Left cardiac atrium (tissue), 2 donors: ENCODE data around the gene MPHOSPH8. TPM values are rescaled to one million over a fixed set of nuclear protein-coding genes. Genes with fewer than 3 reads are reported as not detected.

Experiments used
- total RNA-seq, 2 donors: library from RNA; stranded (reverse); fragmentation: NEBNext Ultra II Directional; extraction: Animal tissue kit (Norgen Biotek cat#: 25700); gene quantifications; one replicate each; pipeline ENCODE4 v1.2.1, GENCODE V29; 2021
- donor health status: DM: no; HTN: yes; CAD: no; lungs with severe emphysema.
- donor health status: DM: yes; HTN: yes; CAD: no.

MPHOSPH8 gene
- total RNA-seq, 2 donors from 2014 or later = 27.5 to 32.5 TPM

Other genes starting within 250 kb of the MPHOSPH8 start
- not detected for gene TPTE2, start 72.1 kb upstream of the MPHOSPH8 start, total RNA-seq
- 10 to 100 TPM; 21.8 to 27.1 TPM for gene PSPC1, start 149.3 kb downstream of the MPHOSPH8 start, total RNA-seq
- 1 to 10 TPM; 6.4 to 8.7 TPM for gene ZMYM5, start 230.0 kb downstream of the MPHOSPH8 start, total RNA-seq